ENCODE measurements around the gene FHIT. TPM values are rescaled to one million over a fixed set of nuclear protein-coding genes. Genes with fewer than 3 reads are reported as not detected.
A peak's percentile ranks its signal among the peaks of the same experiment; 100 is the strongest.

Gene FHIT
- total and polyA plus RNA-seq, 2 experiments from 2014 or later: 9.7 to 16.2 TPM

DNA sequence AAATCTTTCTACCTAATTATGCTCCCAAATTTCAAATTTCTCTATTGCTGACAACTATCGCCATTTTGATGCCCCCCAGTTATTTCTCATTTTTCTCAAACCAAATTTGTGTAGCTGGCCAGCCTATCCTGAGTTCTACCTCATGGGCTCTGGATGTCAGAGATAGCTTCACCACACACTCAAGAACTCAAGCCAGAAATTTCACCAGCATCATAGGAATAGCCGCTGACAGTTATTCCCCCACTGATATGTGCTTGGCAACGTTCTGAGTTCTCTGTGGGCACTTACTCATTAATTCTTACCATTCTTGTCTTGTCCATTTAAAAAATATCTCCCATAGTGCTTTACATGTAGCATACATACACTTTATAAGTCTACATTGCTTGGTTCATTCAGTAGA, 264.7 kb downstream of the FHIT start:
- peaks cover 3% of the 10 kb centered on the region for H3K9me3 ChIP-seq (ENCODE audit: low read depth)
- no peaks in the 10 kb centered on the region for H3K9me2 ChIP-seq (replicated peaks; ENCODE audit: insufficient read depth)
- no peaks in the 10 kb centered on the region for H4K20me1 ChIP-seq (ENCODE audit: insufficient read depth, poor library complexity, severe bottlenecking)
- H3K36me3 ChIP-seq (replicated peaks; ENCODE audit: insufficient read depth, low read depth): no peaks in the 10 kb centered on the region
- TF ChIP-seq EZH2phosphoT487 (IDR thresholded peaks at IDR 0.05; ENCODE audit: low read depth, severe bottlenecking, unreplicated experiment): no peak
- no peak for TF ChIP-seq EZH2 (IDR thresholded peaks at IDR 0.05; ENCODE audit: borderline replicate concordance)
- TF ChIP-seq CTCF (IDR thresholded peaks at IDR 0.05; ENCODE audit: poor library complexity): no peak
- no peaks in the 10 kb centered on the region for H3K79me2 ChIP-seq
- no peak overlapping the region for H3K4me3 ChIP-seq
- no peaks in the 10 kb centered on the region for H3K27me3 ChIP-seq
- 87% methylated on average over 3 of the region's 3 CpGs for WGBS (ENCODE audit: low lambda C conversion rate, missing lambda C conversion rate)
- no peak overlapping the region for H2AFZ ChIP-seq
- H3K4me1 ChIP-seq (ENCODE audit: insufficient read depth): no peaks in the 10 kb centered on the region
- DNase-seq (ENCODE audit: low spot score): no peak
- no peak overlapping the region for H3K27ac ChIP-seq
- H3K4me2 ChIP-seq: no peak overlapping the region

DNA sequence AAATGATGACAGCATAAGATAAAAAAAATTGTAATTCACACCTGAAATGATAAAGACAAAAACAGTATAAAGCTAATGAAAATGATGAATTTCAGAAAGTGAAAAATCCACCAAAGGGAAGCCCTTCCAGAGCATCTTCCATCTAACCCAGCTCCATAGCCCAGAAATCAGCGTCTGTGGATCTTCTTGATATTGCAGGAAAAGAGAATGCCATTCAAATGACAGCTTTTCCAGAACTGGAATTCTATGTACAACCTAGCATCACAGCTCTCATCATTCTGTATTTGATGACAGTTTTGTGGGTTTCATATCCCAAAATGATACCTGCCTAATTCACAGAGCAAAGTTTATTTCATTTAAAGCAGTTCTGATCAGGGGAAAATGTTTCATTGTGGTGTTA, 267.3 kb downstream of the FHIT start:
- H3K9me2 ChIP-seq (replicated peaks; ENCODE audit: insufficient read depth): no peaks in the 10 kb centered on the region
- no peak overlapping the region for H3K4me2 ChIP-seq
- H3K27me3 ChIP-seq: no peaks in the 10 kb centered on the region
- no peaks in the 10 kb centered on the region for H3K79me2 ChIP-seq
- H2AFZ ChIP-seq: no peak overlapping the region
- H3K4me1 ChIP-seq (ENCODE audit: insufficient read depth): no peaks in the 10 kb centered on the region
- H3K9me3 ChIP-seq (ENCODE audit: low read depth): peaks cover 3% of the 10 kb centered on the region
- H3K4me3 ChIP-seq: no peak overlapping the region
- WGBS (ENCODE audit: low lambda C conversion rate, missing lambda C conversion rate): 97% methylated on average over 1 of the region's 1 CpG
- no peaks in the 10 kb centered on the region for H3K36me3 ChIP-seq (replicated peaks; ENCODE audit: insufficient read depth, low read depth)
- DNase-seq (ENCODE audit: low spot score): no peak
- TF ChIP-seq EZH2phosphoT487 (IDR thresholded peaks at IDR 0.05; ENCODE audit: low read depth, severe bottlenecking, unreplicated experiment): no peak
- no peak for TF ChIP-seq CTCF (IDR thresholded peaks at IDR 0.05; ENCODE audit: poor library complexity)
- TF ChIP-seq EZH2 (IDR thresholded peaks at IDR 0.05; ENCODE audit: borderline replicate concordance): no peak
- H4K20me1 ChIP-seq (ENCODE audit: insufficient read depth, poor library complexity, severe bottlenecking): no peaks in the 10 kb centered on the region
- no peak overlapping the region for H3K27ac ChIP-seq

- H3K9me3 ChIP-seq (ENCODE audit: low read depth): peaks cover 3% of the 10 kb centered on the region
- no peaks in the 10 kb centered on the region for H3K27me3 ChIP-seq
- H3K27ac ChIP-seq: peak overlapping the region; percentile 25
- H3K4me1 ChIP-seq (ENCODE audit: insufficient read depth): no peaks in the 10 kb centered on the region
- no peaks in the 10 kb centered on the region for H4K20me1 ChIP-seq (ENCODE audit: insufficient read depth, poor library complexity, severe bottlenecking)
- TF ChIP-seq CTCF (IDR thresholded peaks at IDR 0.05; ENCODE audit: poor library complexity): no peak
- TF ChIP-seq EZH2 (IDR thresholded peaks at IDR 0.05; ENCODE audit: borderline replicate concordance): no peak
- TF ChIP-seq EZH2phosphoT487 (IDR thresholded peaks at IDR 0.05; ENCODE audit: low read depth, severe bottlenecking, unreplicated experiment): no peak
- no peak overlapping the region for H3K4me3 ChIP-seq
- no peak overlapping the region for H2AFZ ChIP-seq
- H3K79me2 ChIP-seq: no peaks in the 10 kb centered on the region
- no peaks in the 10 kb centered on the region for H3K36me3 ChIP-seq (replicated peaks; ENCODE audit: insufficient read depth, low read depth)
- no peaks in the 10 kb centered on the region for H3K9me2 ChIP-seq (replicated peaks; ENCODE audit: insufficient read depth)
- DNase-seq (ENCODE audit: low spot score): no peak
- 39% methylated on average over 1 of the region's 1 CpG for WGBS (ENCODE audit: low lambda C conversion rate, missing lambda C conversion rate)
- H3K4me2 ChIP-seq: peak overlapping the region; percentile 25
Measured at GRCh38 chr3:60980342-60980692, 270.9 kb downstream of the FHIT start.

Data from hepatocyte (in vitro differentiated cells).